ENCODE data around the gene PFAS. TPM values are rescaled to one million over a fixed set of nuclear protein-coding genes. Genes with fewer than 3 reads are reported as not detected.

PFAS gene
- total and polyA plus RNA-seq, 2 experiments from 2014 or later: 96.1 to 168 TPM

GRCh38 chr17:8282345-8282744 is 33.3 kb downstream of the PFAS start:
- no peaks in the 10 kb centered on the region for H4K20me1 ChIP-seq (replicated peaks; ENCODE audit: insufficient read depth)
- H3F3A ChIP-seq (replicated peaks; ENCODE audit: low read depth): 0 out of 2 replicates have a peak, but pooled peaks cover 2% of the 10 kb centered on the region
- Mint-ChIP-seq H3K27ac (no peak overlapping the region), H3K4me1 (peaks cover 6% of the 10 kb centered on the region; the same call in 2 of the 3 replicates), H3K36me3 (ENCODE audit: low read depth) (no peaks in the 10 kb centered on the region; the same call in 2 of the 3 replicates), H3K9me3 (no peaks in the 10 kb centered on the region; the same call in 2 of the 3 replicates), H3K4me3 (no peak overlapping the region), H3K27me3 (ENCODE audit: insufficient read depth, low read depth, poor library complexity) (peaks cover 4% of the 10 kb centered on the region)
- H3K4me3 ChIP-seq: no peak overlapping the region
- no peak for ATAC-seq
- H3K9me2 ChIP-seq (ENCODE audit: insufficient read depth): no peaks in the 10 kb centered on the region
- no peak overlapping the region for H3K27ac ChIP-seq (ENCODE audit: low read depth)
- no peak for DNase-seq (ENCODE audit: low spot score)
- H2AFZ ChIP-seq: no peak overlapping the region
- no peak overlapping the region for H3K4me2 ChIP-seq
- H3K79me2 ChIP-seq (replicated peaks; ENCODE audit: insufficient read depth): no peaks in the 10 kb centered on the region
- TF ChIP-seq JUNB (IDR thresholded peaks at IDR 0.05; ENCODE audit: unreplicated experiment): no peak
- TF ChIP-seq ZNF114 (CRISPR knock-in tag; IDR thresholded peaks at IDR 0.05): no peak
- no peak for TF ChIP-seq EZH2 (IDR thresholded peaks at IDR 0.05; ENCODE audit: low read depth, unreplicated experiment)
- TF ChIP-seq POLR2AphosphoS5 (IDR thresholded peaks at IDR 0.05; ENCODE audit: low read depth): no peak
- no peak for TF ChIP-seq ZNF331 (CRISPR knock-in tag; IDR thresholded peaks at IDR 0.05; ENCODE audit: low read depth)
- no peak for TF ChIP-seq STAT1 (IDR thresholded peaks at IDR 0.05; ENCODE audit: unreplicated experiment)
- TF ChIP-seq ETS1 (IDR thresholded peaks at IDR 0.05): no peak
- TF ChIP-seq, protein P1, sequence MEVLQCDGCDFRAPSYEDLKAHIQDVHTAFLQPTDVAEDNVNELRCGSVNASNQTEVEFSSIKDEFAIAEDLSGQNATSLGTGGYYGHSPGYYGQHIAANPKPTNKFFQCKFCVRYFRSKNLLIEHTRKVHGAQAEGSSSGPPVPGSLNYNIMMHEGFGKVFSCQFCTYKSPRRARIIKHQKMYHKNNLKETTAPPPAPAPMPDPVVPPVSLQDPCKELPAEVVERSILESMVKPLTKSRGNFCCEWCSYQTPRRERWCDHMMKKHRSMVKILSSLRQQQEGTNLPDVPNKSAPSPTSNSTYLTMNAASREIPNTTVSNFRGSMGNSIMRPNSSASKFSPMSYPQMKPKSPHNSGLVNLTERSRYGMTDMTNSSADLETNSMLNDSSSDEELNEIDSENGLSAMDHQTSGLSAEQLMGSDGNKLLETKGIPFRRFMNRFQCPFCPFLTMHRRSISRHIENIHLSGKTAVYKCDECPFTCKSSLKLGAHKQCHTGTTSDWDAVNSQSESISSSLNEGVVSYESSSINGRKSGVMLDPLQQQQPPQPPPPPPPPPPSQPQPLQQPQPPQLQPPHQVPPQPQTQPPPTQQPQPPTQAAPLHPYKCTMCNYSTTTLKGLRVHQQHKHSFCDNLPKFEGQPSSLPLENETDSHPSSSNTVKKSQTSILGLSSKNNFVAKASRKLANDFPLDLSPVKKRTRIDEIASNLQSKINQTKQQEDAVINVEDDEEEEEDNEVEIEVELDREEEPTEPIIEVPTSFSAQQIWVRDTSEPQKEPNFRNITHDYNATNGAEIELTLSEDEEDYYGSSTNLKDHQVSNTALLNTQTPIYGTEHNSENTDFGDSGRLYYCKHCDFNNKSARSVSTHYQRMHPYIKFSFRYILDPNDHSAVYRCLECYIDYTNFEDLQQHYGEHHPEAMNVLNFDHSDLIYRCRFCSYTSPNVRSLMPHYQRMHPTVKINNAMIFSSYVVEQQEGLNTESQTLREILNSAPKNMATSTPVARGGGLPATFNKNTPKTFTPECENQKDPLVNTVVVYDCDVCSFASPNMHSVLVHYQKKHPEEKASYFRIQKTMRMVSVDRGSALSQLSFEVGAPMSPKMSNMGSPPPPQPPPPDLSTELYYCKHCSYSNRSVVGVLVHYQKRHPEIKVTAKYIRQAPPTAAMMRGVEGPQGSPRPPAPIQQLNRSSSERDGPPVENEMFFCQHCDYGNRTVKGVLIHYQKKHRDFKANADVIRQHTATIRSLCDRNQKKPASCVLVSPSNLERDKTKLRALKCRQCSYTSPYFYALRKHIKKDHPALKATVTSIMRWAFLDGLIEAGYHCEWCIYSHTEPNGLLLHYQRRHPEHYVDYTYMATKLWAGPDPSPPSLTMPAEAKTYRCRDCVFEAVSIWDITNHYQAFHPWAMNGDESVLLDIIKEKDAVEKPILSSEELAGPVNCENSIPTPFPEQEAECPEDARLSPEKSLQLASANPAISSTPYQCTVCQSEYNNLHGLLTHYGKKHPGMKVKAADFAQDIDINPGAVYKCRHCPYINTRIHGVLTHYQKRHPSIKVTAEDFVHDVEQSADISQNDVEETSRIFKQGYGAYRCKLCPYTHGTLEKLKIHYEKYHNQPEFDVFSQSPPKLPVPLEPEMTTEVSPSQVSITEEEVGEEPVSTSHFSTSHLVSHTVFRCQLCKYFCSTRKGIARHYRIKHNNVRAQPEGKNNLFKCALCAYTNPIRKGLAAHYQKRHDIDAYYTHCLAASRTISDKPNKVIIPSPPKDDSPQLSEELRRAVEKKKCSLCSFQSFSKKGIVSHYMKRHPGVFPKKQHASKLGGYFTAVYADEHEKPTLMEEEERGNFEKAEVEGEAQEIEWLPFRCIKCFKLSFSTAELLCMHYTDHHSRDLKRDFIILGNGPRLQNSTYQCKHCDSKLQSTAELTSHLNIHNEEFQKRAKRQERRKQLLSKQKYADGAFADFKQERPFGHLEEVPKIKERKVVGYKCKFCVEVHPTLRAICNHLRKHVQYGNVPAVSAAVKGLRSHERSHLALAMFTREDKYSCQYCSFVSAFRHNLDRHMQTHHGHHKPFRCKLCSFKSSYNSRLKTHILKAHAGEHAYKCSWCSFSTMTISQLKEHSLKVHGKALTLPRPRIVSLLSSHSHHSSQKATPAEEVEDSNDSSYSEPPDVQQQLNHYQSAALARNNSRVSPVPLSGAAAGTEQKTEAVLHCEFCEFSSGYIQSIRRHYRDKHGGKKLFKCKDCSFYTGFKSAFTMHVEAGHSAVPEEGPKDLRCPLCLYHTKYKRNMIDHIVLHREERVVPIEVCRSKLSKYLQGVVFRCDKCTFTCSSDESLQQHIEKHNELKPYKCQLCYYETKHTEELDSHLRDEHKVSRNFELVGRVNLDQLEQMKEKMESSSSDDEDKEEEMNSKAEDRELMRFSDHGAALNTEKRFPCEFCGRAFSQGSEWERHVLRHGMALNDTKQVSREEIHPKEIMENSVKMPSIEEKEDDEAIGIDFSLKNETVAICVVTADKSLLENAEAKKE (CRISPR knock-in tag; IDR thresholded peaks at IDR 0.05): no peak
- TF ChIP-seq REST (IDR thresholded peaks at IDR 0.05; ENCODE audit: unreplicated experiment): no peak
- TF ChIP-seq CREB1 (CRISPR knock-in tag; IDR thresholded peaks at IDR 0.05; ENCODE audit: low read depth): no peak
- TF ChIP-seq NANOG (IDR thresholded peaks at IDR 0.05; ENCODE audit: borderline replicate concordance): no peak
- TF ChIP-seq EZH2phosphoT487 (IDR thresholded peaks at IDR 0.05; ENCODE audit: unreplicated experiment): no peak
- TF ChIP-seq, protein P2, sequence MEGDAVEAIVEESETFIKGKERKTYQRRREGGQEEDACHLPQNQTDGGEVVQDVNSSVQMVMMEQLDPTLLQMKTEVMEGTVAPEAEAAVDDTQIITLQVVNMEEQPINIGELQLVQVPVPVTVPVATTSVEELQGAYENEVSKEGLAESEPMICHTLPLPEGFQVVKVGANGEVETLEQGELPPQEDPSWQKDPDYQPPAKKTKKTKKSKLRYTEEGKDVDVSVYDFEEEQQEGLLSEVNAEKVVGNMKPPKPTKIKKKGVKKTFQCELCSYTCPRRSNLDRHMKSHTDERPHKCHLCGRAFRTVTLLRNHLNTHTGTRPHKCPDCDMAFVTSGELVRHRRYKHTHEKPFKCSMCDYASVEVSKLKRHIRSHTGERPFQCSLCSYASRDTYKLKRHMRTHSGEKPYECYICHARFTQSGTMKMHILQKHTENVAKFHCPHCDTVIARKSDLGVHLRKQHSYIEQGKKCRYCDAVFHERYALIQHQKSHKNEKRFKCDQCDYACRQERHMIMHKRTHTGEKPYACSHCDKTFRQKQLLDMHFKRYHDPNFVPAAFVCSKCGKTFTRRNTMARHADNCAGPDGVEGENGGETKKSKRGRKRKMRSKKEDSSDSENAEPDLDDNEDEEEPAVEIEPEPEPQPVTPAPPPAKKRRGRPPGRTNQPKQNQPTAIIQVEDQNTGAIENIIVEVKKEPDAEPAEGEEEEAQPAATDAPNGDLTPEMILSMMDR (conservative IDR thresholded peaks at IDR 0.05; ENCODE audit: low read depth in 2 of 2): no peak
- no peaks in the 10 kb centered on the region for H3K27me3 ChIP-seq (ENCODE audit: insufficient read depth)
- H3K4me1 ChIP-seq (ENCODE audit: insufficient read depth): no peaks in the 10 kb centered on the region
- H3K36me3 ChIP-seq (ENCODE audit: insufficient read depth): no peaks in the 10 kb centered on the region

All from GM23338 (cell line).